GM23338 (cell line): Measurements from ENCODE around the gene OR52I1. TPM values are rescaled to one million over a fixed set of nuclear protein-coding genes. Genes with fewer than 3 reads are reported as not detected.

Experiments used
- ATAC-seq: fragments of 200-7000 bp; cut with Tn5 transposase; 3 replicates; pipeline ENCODE4 v1.9.1; 2020
- DNase-seq: peaks from one replicate; pipeline ENCODE4 v3.0.0-alpha.2; 2015; ENCODE audit warnings: low spot score
- H2AFZ ChIP-seq: fragments of 200-600 bp; sonication (generic); 2 replicates; pipeline ENCODE4 v1.8.0; 2016; ENCODE audit warnings: antibody characterized with exemption, mild to moderate bottlenecking, moderate library complexity
- H3F3A ChIP-seq: fragments of 200-600 bp; sonication (generic); replicated peaks from 2 replicates; pipeline ENCODE4 v1.8.0; 2017; ENCODE audit warnings: antibody characterized with exemption, mixed run types, low read depth
- H3K27ac ChIP-seq: fragments of 200-600 bp; sonication (generic); 2 replicates; pipeline ENCODE4 v1.6.1; 2016; ENCODE audit warnings: low read depth
- H3K27me3 ChIP-seq: fragments of 200-600 bp; sonication (generic); 2 replicates; pipeline ENCODE4 v1.8.0; 2016; ENCODE audit warnings: mild to moderate bottlenecking, mixed run types, moderate library complexity; ENCODE audit not compliant: insufficient read depth
- H3K36me3 ChIP-seq: fragments of 200-600 bp; sonication (generic); 2 replicates; pipeline ENCODE4 v1.8.0; 2016; ENCODE audit warnings: mild to moderate bottlenecking; ENCODE audit not compliant: insufficient read depth
- H3K4me1 ChIP-seq: fragments of 200-600 bp; sonication (generic); 2 replicates; pipeline ENCODE4 v1.8.0; 2016; ENCODE audit warnings: mild to moderate bottlenecking, moderate library complexity; ENCODE audit not compliant: insufficient read depth
- H3K4me2 ChIP-seq: fragments of 200-600 bp; sonication (generic); 2 replicates; pipeline ENCODE4 v1.7.1; 2017; ENCODE audit warnings: mixed run types
- H3K4me3 ChIP-seq: fragments of 200-600 bp; sonication (generic); 2 replicates; pipeline ENCODE4 v1.6.1; 2016; ENCODE audit warnings: mixed run types
- H3K79me2 ChIP-seq: fragments of 200-600 bp; sonication (generic); replicated peaks from 2 replicates; pipeline ENCODE4 v1.8.0; 2017; ENCODE audit warnings: mild to moderate bottlenecking; ENCODE audit not compliant: insufficient read depth
- H3K9me2 ChIP-seq: fragments of 200-600 bp; sonication (generic); 2 replicates; pipeline ENCODE4 v1.8.0; 2017; ENCODE audit not compliant: insufficient read depth
- H4K20me1 ChIP-seq: fragments of 200-600 bp; sonication (generic); replicated peaks from 2 replicates; pipeline ENCODE4 v1.8.0; 2017; ENCODE audit warnings: mild to moderate bottlenecking; ENCODE audit not compliant: insufficient read depth
- H3K27ac Mint-ChIP-seq: 2 replicates; pipeline ENCODE4 v1.8.0; 2020; ENCODE audit warnings: inconsistent platforms, mild to moderate bottlenecking, moderate library complexity, mixed read lengths
- H3K27me3 Mint-ChIP-seq: 3 replicates; pipeline ENCODE4 v1.8.0; 2022; ENCODE audit warnings: low read depth, mild to moderate bottlenecking, moderate library complexity, mixed read lengths, inconsistent platforms; ENCODE audit not compliant: insufficient read depth, poor library complexity
- H3K36me3 Mint-ChIP-seq: 3 replicates; pipeline ENCODE4 v1.8.0; 2021; ENCODE audit warnings: low read depth, mild to moderate bottlenecking, inconsistent platforms, moderate library complexity, mixed read lengths
- H3K4me1 Mint-ChIP-seq: 3 replicates; pipeline ENCODE4 v1.8.0; 2020; ENCODE audit warnings: mild to moderate bottlenecking, inconsistent platforms, mixed read lengths
- H3K4me3 Mint-ChIP-seq: 3 replicates; pipeline ENCODE4 v1.8.0; 2021; ENCODE audit warnings: moderate library complexity, mild to moderate bottlenecking, inconsistent platforms, mixed read lengths
- H3K9me3 Mint-ChIP-seq: 3 replicates; pipeline ENCODE4 v1.8.0; 2020; ENCODE audit warnings: moderate library complexity, mild to moderate bottlenecking, inconsistent platforms, mixed read lengths
- EZH2 ChIP-seq: fragments of 200-600 bp; sonication (generic); IDR thresholded peaks from one replicate; pipeline ENCODE4 v1.8.0; 2017; ENCODE audit warnings: antibody characterized with exemption, mild to moderate bottlenecking, low read depth; ENCODE audit not compliant: unreplicated experiment
- EZH2phosphoT487 ChIP-seq: fragments of 200-600 bp; sonication (generic); IDR thresholded peaks from one replicate; pipeline ENCODE4 v1.8.1; 2018; ENCODE audit warnings: antibody characterized with exemption; ENCODE audit not compliant: unreplicated experiment
- JUNB ChIP-seq: IDR thresholded peaks from one replicate; pipeline ENCODE4 v1.6.1; 2016; ENCODE audit warnings: antibody characterized with exemption; ENCODE audit not compliant: unreplicated experiment
- POLR2AphosphoS5 ChIP-seq: IDR thresholded peaks from 2 replicates; pipeline ENCODE4 v1.6.1; 2016; ENCODE audit warnings: antibody characterized with exemption, low read depth
- STAT1 ChIP-seq: IDR thresholded peaks from one replicate; pipeline ENCODE4 v1.6.1; 2016; ENCODE audit warnings: antibody characterized with exemption; ENCODE audit not compliant: unreplicated experiment
- ZNF114 ChIP-seq: fragments of 250-450 bp; sonication (Bioruptor Pico); IDR thresholded peaks from 2 replicates; pipeline ENCODE4 v1.5.0; 2020; ENCODE audit warnings: mild to moderate bottlenecking, moderate library complexity
- ZNF331 ChIP-seq: fragments of 250-450 bp; sonication (Bioruptor Pico); IDR thresholded peaks from 2 replicates; pipeline ENCODE4 v1.5.0; 2020; ENCODE audit warnings: low read depth, mild to moderate bottlenecking, moderate library complexity
- polyA plus RNA-seq: library from polyadenylated mRNA; unstranded; fragments of >200 nt; fragmentation: Nextera tagmentation; extraction: Ambion mirVana; gene quantifications from 2 replicates; pipeline ENCODE4 v1.2.1, GENCODE V29; 2016
- total RNA-seq: library from RNA; depleted of rRNA; stranded (reverse); fragments of >200 nt; shearing (Covaris generic); gene quantifications from 2 replicates; pipeline ENCODE4 v1.2.3, GENCODE V29; 2014
- TF ChIP-seq, protein P1 (sequence below), 2 experiments: fragments of 200-600 bp in 1 of 2; sonication (generic) in 1 of 2; conservative IDR thresholded peaks; 2 replicates each; pipeline versions ENCODE4 v1.5.1 to v1.6.1; 2016 to 2017; ENCODE audit warnings: antibody characterized with exemption in 2 of 2, low read depth in 2 of 2, mild to moderate bottlenecking in 2 of 2, moderate library complexity in 1 of 2
- TF ChIP-seq, protein P2 (sequence below): IDR thresholded peaks from 2 replicates; pipeline ENCODE4 v1.6.1; 2016; ENCODE audit warnings: antibody characterized with exemption
- TF ChIP-seq, protein P3 (sequence below): IDR thresholded peaks from one replicate; pipeline ENCODE4 v1.6.1; 2018; ENCODE audit warnings: antibody characterized with exemption; ENCODE audit not compliant: unreplicated experiment

The OR52I1 gene
- total and polyA plus RNA-seq, 2 experiments from 2014 or later, result not detected

DNA sequence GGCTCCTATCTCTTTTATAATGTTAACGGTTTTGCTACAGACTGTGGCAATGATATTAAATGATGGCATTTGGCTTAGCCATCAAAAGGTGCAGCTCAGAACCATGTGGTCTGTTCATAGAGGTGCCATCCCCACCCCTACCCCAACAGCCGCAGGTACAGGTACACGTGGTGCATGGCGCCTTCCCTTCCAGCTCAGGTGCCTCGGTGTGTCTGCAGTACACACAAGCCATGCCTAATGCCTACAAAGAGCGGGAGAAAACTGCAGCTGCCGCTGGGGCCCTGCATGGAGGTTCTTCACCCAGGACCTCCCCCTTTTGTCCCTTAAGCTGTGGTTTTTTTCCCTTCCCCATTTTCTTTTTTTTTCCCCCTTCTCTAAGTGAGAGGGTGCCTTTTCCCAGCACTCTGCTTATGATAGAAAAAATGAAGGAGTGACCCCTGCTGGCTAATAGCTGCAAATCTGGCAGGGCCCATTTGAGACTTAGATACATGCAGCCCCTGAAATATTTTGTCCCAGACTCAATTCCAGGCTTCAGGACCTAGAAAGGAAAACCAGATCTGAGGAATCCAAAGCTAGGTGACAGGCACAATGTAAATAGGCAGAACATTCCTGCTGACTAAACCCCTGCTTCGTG is 42.4 kb upstream of the OR52I1 start:
- H3K4me3 ChIP-seq, result no peak overlapping the region
- Mint-ChIP-seq H3K9me3 (peaks cover 14% of the 10 kb centered on the region), H3K27ac (no peak overlapping the region), H3K36me3 (no peaks in the 10 kb centered on the region), H3K4me1 (no peaks in the 10 kb centered on the region), H3K4me3 (no peak overlapping the region), H3K27me3 (peaks cover 5% of the 10 kb centered on the region)
- peaks cover 7% of the 10 kb centered on the region; the same call in 1 of the 2 replicates for H3K9me2 ChIP-seq
- H3K27ac ChIP-seq, result no peak overlapping the region
- no peaks in the 10 kb centered on the region for H3K36me3 ChIP-seq
- no peaks in the 10 kb centered on the region for H3F3A ChIP-seq
- no peaks in the 10 kb centered on the region for H3K4me1 ChIP-seq
- DNase-seq (peak; percentile 64), ATAC-seq (peak; percentile 82)
- no peak overlapping the region for H3K4me2 ChIP-seq
- no peaks in the 10 kb centered on the region for H3K27me3 ChIP-seq
- H3K79me2 ChIP-seq, result no peaks in the 10 kb centered on the region
- H4K20me1 ChIP-seq, result no peaks in the 10 kb centered on the region
- H2AFZ ChIP-seq, result peak overlapping the region; percentile 39; the same call in 1 of the 2 replicates
- TF ChIP-seq EZH2phosphoT487, result no peak
- TF ChIP-seq, protein P1, sequence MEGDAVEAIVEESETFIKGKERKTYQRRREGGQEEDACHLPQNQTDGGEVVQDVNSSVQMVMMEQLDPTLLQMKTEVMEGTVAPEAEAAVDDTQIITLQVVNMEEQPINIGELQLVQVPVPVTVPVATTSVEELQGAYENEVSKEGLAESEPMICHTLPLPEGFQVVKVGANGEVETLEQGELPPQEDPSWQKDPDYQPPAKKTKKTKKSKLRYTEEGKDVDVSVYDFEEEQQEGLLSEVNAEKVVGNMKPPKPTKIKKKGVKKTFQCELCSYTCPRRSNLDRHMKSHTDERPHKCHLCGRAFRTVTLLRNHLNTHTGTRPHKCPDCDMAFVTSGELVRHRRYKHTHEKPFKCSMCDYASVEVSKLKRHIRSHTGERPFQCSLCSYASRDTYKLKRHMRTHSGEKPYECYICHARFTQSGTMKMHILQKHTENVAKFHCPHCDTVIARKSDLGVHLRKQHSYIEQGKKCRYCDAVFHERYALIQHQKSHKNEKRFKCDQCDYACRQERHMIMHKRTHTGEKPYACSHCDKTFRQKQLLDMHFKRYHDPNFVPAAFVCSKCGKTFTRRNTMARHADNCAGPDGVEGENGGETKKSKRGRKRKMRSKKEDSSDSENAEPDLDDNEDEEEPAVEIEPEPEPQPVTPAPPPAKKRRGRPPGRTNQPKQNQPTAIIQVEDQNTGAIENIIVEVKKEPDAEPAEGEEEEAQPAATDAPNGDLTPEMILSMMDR (conservative IDR thresholded peaks at IDR 0.05; ENCODE audit: low read depth in 2 of 2), result peak; percentile 55 to 64

DNA sequence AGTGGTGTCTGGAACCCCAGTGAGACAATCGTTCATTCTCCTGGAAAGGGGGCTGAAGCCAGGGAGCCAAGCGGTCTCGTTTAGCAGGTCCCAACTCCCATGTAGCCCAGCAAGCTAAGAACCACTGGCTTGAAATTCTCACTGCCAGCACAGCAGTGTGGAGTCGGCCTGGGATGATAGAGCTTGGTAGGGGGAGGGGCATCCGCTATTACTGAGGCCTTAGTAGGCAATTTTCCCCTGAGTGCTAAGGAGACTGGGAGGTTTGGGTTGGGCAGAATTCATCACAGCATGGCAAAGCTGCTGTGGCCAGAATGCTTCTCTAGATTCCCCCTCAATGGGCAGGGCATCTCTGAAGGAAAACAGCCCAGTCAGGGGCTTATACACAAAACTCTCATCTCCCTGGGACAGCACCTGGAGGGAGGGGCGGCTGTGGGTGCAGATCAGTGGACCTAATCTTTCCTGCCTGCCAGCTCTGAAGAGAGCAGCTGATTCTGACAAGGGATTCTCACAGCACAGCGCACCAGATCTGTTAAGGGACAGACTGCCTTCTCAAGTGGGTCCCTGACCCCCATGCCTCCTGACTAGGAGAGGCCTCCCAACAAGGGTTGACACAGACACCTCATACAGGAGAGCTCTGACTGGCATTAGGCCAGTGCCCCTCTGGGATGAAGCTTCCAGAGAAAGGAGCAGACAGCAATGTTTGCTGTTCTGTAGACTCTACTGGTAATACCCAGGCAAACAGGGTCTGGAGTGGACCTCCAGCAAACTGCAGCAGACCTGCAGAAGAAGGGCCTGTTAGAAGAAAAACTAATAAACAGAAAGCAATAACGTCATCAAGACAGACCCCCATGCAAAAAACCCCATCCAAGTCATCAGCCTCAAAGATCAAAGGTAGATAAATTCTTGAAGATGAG is 34.1 kb upstream of the OR52I1 start:
- Histone ChIP-seq H3K4me3 (no peak overlapping the region), H3K4me1 (0 out of 2 replicates have a peak, but pooled peaks cover 3% of the 10 kb centered on the region), H3K27me3 (no peaks in the 10 kb centered on the region), H3K79me2 (no peaks in the 10 kb centered on the region), H3K9me2 (peaks cover 19% of the 10 kb centered on the region), H3K36me3 (no peaks in the 10 kb centered on the region), H3K27ac (no peak overlapping the region), H4K20me1 (no peaks in the 10 kb centered on the region), H2AFZ (peak overlapping the region; percentile 74), H3K4me2 (no peak overlapping the region), H3F3A (no peaks in the 10 kb centered on the region)
- TF ChIP-seq STAT1, result no peak
- no peak for TF ChIP-seq POLR2AphosphoS5
- TF ChIP-seq, protein P1 (conservative IDR thresholded peaks at IDR 0.05; ENCODE audit: low read depth in 2 of 2), result no peak
- TF ChIP-seq, protein P2, sequence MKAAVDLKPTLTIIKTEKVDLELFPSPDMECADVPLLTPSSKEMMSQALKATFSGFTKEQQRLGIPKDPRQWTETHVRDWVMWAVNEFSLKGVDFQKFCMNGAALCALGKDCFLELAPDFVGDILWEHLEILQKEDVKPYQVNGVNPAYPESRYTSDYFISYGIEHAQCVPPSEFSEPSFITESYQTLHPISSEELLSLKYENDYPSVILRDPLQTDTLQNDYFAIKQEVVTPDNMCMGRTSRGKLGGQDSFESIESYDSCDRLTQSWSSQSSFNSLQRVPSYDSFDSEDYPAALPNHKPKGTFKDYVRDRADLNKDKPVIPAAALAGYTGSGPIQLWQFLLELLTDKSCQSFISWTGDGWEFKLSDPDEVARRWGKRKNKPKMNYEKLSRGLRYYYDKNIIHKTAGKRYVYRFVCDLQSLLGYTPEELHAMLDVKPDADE, result no peak
- no peak for TF ChIP-seq EZH2
- TF ChIP-seq, protein P3, sequence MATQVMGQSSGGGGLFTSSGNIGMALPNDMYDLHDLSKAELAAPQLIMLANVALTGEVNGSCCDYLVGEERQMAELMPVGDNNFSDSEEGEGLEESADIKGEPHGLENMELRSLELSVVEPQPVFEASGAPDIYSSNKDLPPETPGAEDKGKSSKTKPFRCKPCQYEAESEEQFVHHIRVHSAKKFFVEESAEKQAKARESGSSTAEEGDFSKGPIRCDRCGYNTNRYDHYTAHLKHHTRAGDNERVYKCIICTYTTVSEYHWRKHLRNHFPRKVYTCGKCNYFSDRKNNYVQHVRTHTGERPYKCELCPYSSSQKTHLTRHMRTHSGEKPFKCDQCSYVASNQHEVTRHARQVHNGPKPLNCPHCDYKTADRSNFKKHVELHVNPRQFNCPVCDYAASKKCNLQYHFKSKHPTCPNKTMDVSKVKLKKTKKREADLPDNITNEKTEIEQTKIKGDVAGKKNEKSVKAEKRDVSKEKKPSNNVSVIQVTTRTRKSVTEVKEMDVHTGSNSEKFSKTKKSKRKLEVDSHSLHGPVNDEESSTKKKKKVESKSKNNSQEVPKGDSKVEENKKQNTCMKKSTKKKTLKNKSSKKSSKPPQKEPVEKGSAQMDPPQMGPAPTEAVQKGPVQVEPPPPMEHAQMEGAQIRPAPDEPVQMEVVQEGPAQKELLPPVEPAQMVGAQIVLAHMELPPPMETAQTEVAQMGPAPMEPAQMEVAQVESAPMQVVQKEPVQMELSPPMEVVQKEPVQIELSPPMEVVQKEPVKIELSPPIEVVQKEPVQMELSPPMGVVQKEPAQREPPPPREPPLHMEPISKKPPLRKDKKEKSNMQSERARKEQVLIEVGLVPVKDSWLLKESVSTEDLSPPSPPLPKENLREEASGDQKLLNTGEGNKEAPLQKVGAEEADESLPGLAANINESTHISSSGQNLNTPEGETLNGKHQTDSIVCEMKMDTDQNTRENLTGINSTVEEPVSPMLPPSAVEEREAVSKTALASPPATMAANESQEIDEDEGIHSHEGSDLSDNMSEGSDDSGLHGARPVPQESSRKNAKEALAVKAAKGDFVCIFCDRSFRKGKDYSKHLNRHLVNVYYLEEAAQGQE, result no peak
- no peak for TF ChIP-seq ZNF114 (CRISPR knock-in tag)
- TF ChIP-seq JUNB, result no peak
- TF ChIP-seq ZNF331, result no peak
- DNase-seq (peak; percentile 17), ATAC-seq (peak; percentile 45; the same call in 2 of the 3 replicates)
- no peak overlapping the region for H3K4me3 Mint-ChIP-seq
- H3K4me1 Mint-ChIP-seq, result peaks cover 18% of the 10 kb centered on the region; the same call in 2 of the 3 replicates
- H3K27me3 Mint-ChIP-seq, result peaks cover 3% of the 10 kb centered on the region
- peaks cover 19% of the 10 kb centered on the region; the same call in 2 of the 3 replicates for H3K9me3 Mint-ChIP-seq
- no peak overlapping the region for H3K27ac Mint-ChIP-seq
- H3K36me3 Mint-ChIP-seq, result peaks cover 4% of the 10 kb centered on the region; the same call in 1 of the 3 replicates
